Fibroblast of skin of right biceps (primary cell): Measurements from ENCODE around the gene TMEM212.
"Not testable (repeated sequence)": the region's sequence is repeated elsewhere in the genome, so short reads cannot be mapped to it uniquely, and the experiment has no call there.

ENCODE experiments used
- DNase-seq: peaks from one replicate; pipeline ENCODE4 v3.0.0-alpha.2; 2013

Gene TMEM212

DNA sequence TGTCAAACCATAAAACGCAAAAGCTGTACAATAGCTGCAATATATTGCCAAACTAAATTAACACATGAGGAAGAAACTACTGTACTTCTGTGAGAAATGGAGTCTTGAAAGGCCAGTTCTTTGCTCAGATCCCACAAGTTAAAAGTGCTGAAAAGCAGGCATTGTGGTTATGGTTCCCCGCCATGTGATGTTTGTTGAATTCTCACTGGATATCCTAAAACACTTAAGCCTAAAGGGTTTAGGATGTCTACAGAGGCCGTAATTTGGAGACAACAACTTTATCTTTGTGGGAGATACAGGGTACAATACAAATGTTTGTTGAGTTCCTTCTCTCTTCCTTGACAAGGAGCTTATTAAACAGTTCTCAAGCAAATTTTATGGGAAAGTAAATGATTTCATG lies 53.2 kb downstream of the TMEM212 start:
- DNase-seq = no peak

DNA sequence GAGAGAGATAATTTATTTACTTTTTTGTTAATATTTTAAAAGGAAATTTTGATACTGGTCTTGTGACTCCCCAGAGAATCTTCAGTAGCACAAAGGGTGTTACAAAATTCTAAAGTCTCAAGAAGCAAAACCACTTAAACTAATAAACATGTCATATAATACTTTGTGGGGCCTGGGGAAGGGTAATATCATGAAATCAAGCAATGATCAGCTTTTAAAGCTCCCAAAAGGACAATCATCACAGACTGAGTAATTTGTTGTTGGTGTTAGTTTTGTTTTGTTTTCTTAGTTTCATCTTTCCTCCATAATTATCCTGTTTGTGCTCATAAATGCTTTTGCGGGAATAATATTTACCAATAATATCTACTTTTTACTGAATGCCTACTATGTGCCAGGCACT lies 55.0 kb downstream of the TMEM212 start:
- no peak for DNase-seq

DNA sequence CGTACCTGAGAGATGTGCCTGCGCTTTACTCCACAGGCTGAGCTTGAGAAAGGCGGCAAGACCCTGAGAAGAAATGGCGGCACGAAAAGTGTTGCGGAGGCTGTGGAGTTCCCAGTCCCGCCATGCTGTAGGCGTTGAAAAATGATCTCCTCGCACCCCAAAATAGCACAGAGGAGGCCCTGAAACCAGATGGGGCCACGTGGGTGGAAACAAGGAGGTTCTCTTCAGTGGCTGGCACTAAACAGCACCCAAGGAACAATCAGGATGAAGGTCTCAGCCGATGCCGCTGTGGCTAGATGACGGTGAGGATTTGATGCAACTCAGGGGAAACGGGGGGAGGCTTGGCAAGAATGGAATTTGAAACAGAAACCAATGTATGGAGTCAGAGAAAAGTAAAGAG lies 57.3 kb downstream of the TMEM212 start:
- DNase-seq = no peak

DNA sequence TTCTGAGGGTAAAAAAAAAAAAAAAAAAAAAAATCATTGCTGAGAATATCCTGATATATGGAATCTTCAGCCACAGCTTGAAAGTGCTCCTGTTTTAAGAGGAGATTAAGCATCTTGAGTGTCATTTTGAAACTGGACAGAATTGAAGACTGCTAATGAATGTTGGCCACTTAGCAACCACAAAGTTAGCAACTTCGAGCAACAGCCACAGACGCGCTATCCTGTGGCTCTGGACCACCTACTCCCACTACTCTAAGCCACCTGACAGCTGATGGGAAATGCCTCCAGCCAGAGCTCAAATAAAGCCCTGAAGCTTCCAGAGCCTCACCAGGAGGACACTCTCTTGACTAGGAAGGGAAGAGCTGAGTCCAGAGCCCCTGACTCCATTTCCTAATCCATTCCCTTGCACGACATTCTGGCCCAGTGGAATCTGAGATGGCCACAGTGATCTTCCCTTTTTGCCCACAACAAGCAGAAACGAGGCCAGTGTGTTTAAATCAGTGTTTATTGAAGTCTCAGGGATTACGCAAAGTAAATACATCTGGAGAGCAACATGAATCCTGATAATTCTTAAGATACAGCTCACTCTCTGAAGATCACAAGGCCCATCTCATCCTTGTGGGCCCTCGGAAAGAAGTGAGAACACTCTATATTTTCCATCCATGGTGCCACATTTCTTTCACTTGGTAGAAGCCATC lies 58.6 kb downstream of the TMEM212 start:
- DNase-seq = no peak

DNA sequence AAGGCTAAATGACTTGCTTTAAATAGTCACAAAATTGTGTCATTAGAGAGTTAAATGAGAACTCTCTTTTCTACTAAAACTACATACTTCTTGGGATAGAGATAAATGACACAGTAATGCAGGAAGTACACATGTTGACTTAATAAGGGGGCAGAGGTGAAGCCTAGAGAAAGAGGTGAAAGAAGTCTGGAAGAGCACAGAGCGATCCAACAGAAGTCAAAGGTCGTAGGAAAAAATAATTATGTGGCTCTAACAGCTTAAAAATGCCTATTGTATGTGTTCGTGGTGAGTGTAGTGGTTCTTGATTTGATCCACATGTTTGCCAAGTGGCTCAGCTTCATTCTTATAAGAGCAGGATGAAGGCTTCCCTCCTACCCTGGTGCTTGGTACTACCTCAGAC lies 61.7 kb downstream of the TMEM212 start:
- DNase-seq = peak; percentile 13

DNA sequence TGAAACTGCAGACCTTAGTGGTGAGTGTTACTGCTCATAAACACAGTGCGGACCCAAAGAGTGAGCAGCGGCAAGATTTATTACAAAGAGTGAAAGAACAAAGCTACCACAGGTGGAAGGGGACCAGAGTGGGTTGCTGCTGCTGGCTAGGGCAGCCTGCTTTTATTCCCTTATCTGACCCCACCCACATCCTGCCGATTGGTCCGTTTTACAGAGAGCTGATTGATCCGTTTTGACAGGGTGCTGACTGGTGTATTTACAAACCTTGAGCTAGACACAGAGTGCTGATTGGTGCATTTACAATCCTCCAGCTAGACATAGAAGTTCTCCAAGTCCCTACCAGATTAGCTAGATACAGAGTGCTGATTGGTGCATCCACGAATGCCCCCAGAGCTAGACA lies 63.4 kb downstream of the TMEM212 start:
- not testable (repeated sequence) for DNase-seq

DNA sequence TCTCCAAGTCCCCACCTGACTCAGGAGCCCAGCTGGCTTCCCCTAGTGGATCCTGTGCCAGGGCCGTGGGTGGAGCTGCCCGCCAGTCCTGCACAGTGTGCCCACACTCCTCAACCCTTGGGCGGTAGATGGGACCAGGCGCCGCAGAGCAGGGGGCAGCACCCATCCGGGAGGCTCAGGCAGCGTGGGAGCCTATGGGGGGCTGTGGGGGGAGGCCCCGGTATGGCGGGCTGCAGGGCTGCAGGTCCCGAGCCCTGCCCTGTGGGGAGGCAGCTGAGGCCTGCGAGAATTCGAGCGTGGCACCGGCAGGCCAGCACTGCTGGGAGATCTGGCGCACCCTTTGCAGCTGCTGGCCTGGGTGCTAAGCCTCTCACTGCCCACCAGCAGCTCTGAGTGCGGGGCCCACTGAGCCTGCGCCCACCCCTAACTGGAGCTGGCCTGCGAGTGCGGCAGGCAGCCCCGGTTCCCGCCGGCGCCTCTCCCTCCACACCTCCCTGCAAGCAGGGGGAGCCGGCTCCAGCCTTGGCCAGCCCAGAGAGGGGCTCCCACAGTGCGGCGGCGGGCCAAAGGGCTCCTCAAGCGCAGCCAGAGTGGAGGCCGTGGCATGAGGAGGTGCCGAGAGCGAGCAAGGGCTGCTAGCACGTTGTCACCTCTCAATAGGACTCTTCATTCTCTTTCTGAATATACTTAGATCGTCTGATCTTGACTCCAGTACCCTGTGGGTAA lies 64.0 kb downstream of the TMEM212 start:
- DNase-seq = no peak

DNA sequence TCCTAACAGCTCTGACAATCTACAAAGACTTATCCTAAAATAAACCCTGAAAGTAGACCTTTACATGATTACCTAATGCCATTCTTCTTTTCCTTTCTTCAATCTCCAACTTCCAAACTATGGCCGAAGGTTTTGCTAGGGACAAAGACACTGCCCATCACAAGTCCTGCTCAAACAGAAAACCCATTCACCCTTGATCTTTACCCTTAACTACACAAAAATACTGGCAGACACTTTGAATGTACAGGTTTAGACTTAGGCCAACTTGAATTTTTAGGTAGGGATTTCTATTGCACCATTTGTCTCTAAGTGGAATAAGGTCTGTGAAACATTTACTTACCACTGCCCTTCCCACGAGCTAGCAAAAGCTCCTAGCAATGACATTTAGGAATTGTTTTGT lies 64.6 kb downstream of the TMEM212 start:
- no peak for DNase-seq

DNA sequence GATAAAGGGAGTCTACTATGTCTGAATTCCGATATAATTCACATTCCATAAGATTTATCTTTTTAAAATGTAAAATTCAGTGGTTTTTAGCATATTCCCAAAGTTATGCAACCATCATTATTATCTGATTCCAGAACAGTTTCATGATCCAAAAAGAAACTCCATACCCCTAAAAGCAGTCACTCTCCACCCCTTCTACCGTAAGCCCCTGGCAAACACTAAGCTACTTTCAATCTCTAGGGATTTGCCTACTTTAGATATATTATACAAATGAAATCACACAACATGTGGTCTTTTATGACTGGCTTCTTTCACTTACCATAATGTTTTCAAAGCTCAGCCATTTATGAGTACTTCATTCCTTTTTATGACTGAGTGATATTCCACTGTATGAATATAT lies 65.6 kb downstream of the TMEM212 start:
- no peak for DNase-seq
